HG03575 (cell line): ENCODE data around the gene F11R.
"Not testable (repeated sequence)": the region's sequence is repeated elsewhere in the genome, so short reads cannot be mapped to it uniquely, and the experiment has no call there.

Experiments
- ATAC-seq: cut with Tn5 transposase; IDR thresholded peaks from one replicate; pipeline ENCODE4 v1.9.1; 2021; ENCODE audit not compliant: unreplicated experiment, insufficient number of reproducible peaks, low FRiP score; ENCODE audit errors: extremely low read depth

The F11R gene

GRCh38 chr1:160949216-160949880 lies 71.6 kb downstream of the F11R start:
- ATAC-seq, result not testable (repeated sequence)

GRCh38 chr1:160947174-160947759 lies 73.7 kb downstream of the F11R start:
- ATAC-seq, result not testable (repeated sequence)

DNA sequence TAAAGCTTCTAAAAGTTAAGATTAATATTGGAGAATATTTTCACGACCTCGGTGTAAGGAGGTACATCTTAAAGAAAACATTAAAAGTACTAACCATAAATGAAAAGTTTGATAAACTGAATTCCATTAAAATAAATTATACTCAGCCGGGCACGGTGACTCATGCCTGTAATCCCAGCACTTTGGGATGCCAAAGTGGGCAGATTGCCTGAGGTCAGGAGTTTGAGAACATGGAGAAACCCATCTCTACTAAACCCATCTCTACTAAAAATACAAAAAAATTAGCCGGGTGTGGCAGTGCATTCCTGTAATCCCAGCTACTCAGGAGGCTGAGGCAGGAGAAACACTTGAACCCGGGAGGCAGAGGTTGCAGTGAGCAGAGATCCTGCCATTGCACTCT lies 75.1 kb downstream of the F11R start:
- ATAC-seq, result not testable (repeated sequence)
